Chondrocyte (in vitro differentiated cells): Measurements from ENCODE around the gene ADRB2. TPM values are rescaled to one million over a fixed set of nuclear protein-coding genes. Genes with fewer than 3 reads are reported as not detected.
"Not testable (repeated sequence)": the region's sequence is repeated elsewhere in the genome, so short reads cannot be mapped to it uniquely, and the experiment has no call there.

Experiments
- DNase-seq: peaks from one replicate; pipeline ENCODE4 v3.0.0; 2021; ENCODE audit warnings: mixed read lengths, low spot score
- H3K27ac Mint-ChIP-seq: one replicate; pipeline ENCODE4 v1.8.0; 2021; ENCODE audit warnings: mild to moderate bottlenecking, moderate library complexity, mixed read lengths; ENCODE audit not compliant: unreplicated experiment
- H3K27me3 Mint-ChIP-seq: 2 replicates; pipeline ENCODE4 v1.8.0; 2021; ENCODE audit warnings: low read depth, mixed read lengths
- H3K36me3 Mint-ChIP-seq: 2 replicates; pipeline ENCODE4 v1.8.0; 2021; ENCODE audit warnings: low read depth, mixed read lengths
- H3K4me1 Mint-ChIP-seq: 2 replicates; pipeline ENCODE4 v1.8.0; 2021; ENCODE audit warnings: low read depth, mild to moderate bottlenecking, mixed read lengths
- H3K4me3 Mint-ChIP-seq: one replicate; pipeline ENCODE4 v1.8.0; 2021; ENCODE audit warnings: mild to moderate bottlenecking, moderate library complexity, mixed read lengths; ENCODE audit not compliant: unreplicated experiment
- H3K9me3 Mint-ChIP-seq: 2 replicates; pipeline ENCODE4 v1.8.0; 2021; ENCODE audit warnings: low read depth, mixed read lengths
- CTCF ChIP-seq: fragments of 200-600 bp; sonication (generic); IDR thresholded peaks from 2 replicates; pipeline ENCODE4 v1.5.0; 2021; ENCODE audit warnings: antibody characterized with exemption, mild to moderate bottlenecking, moderate library complexity
- total RNA-seq: library from RNA; stranded (reverse); gene quantifications from 3 replicates; pipeline ENCODE4 v1.2.1, GENCODE V29; 2021

Gene ADRB2
- total RNA-seq, 1 donor from 2014 or later, result 0.40 TPM

GRCh38 chr5:148875205-148875875 lies 48.9 kb downstream of the ADRB2 start:
- no peak overlapping the region for H3K4me3 Mint-ChIP-seq
- no peak for DNase-seq
- no peaks in the 10 kb centered on the region for H3K36me3 Mint-ChIP-seq
- H3K27ac Mint-ChIP-seq, result no peak overlapping the region
- H3K4me1 Mint-ChIP-seq, result peaks cover 21% of the 10 kb centered on the region
- no peaks in the 10 kb centered on the region for H3K9me3 Mint-ChIP-seq
- TF ChIP-seq CTCF, result no peak
- no peaks in the 10 kb centered on the region for H3K27me3 Mint-ChIP-seq

GRCh38 chr5:148877436-148877835 lies 51.0 kb downstream of the ADRB2 start:
- H3K4me1 Mint-ChIP-seq, result peaks cover 21% of the 10 kb centered on the region
- H3K27me3 Mint-ChIP-seq, H3K27ac Mint-ChIP-seq, H3K9me3 Mint-ChIP-seq, H3K36me3 Mint-ChIP-seq, DNase-seq, H3K4me3 Mint-ChIP-seq: not testable (repeated sequence)

Other genes with a start within 250 kb of the ADRB2 start
- not detected in 3 replicates for gene HTR4, start 172.1 kb upstream of the ADRB2 start, total RNA-seq
- gene SH3TC2, start 236.5 kb downstream of the ADRB2 start, total RNA-seq, result 0.33 to 0.80 TPM (median 0.80 TPM) in 3 replicates